GM12878 (cell line): Measurements from ENCODE around the gene SFT2D3. TPM values are rescaled to one million over a fixed set of nuclear protein-coding genes. Genes with fewer than 3 reads are reported as not detected.

Experiments
- ATAC-seq: fragments of 200-7000 bp; cut with Tn5 transposase; 3 replicates; pipeline ENCODE4 v1.9.1; 2020; ENCODE audit warnings: mild to moderate bottlenecking, moderate library complexity
- BruUV-seq: library from RNA; stranded (reverse); fragments of 400-500 nt; replicated peaks from 2 replicates; lab custom pipeline; 2021; lab: Mats Ljungman, UMichigan
- CTCF ChIA-PET: fragments of 300-600 bp; sonication (Branson Sonifier 250); formaldehyde crosslinking; extraction: SDS; loops from one replicate; lab custom pipeline; 2021; ENCODE audit warnings: inconsistent platforms; lab: Yijun Ruan, JAX
- POLR2A ChIA-PET: fragments of 350-600 bp; formaldehyde crosslinking; extraction: SDS; loops from one replicate; lab custom pipeline; 2021; ENCODE audit warnings: inconsistent platforms; lab: Charles Lee
- RAD21 ChIA-PET: fragments of 300-600 bp; sonication (Branson Sonifier 250); formaldehyde crosslinking; loops from one replicate; lab custom pipeline; 2023; ENCODE audit warnings: antibody characterized with exemption; ENCODE audit not compliant: unreplicated experiment; lab: Charles Lee
- SMC1A ChIA-PET: fragments of 300-600 bp; sonication (Branson Sonifier 250); formaldehyde crosslinking; loops from one replicate; lab custom pipeline; 2023; ENCODE audit not compliant: unreplicated experiment, uncharacterized antibody; lab: Charles Lee
- DNase-seq: peaks from one replicate; pipeline ENCODE4 v3.0.0-alpha.2; 2011; ENCODE audit warnings: low read depth, low spot score
- FAIRE-seq: peaks from 3 replicates; lab custom pipeline; 2011; peaks lifted over from hg19 to GRCh38; lab: Jason Lieb, UNC
- H2AFZ ChIP-seq: 2 replicates; pipeline ENCODE4 v1.6.0; 2011; ENCODE audit warnings: low read depth, low read length, control low read depth; ENCODE audit not compliant: control insufficient read depth
- H3K27ac ChIP-seq: 2 replicates; pipeline ENCODE4 v1.5.1; 2011; ENCODE audit warnings: control low read depth; ENCODE audit not compliant: control insufficient read depth, insufficient read depth
- H3K27me3 ChIP-seq, 2 experiments: replicated peaks in 1 of 2; 2 replicates each; pipeline versions ENCODE4 v1.6.0 to v1.6.1; 2011; ENCODE audit warnings: low read length in 1 of 2; ENCODE audit not compliant: control insufficient read depth in 2 of 2, insufficient read depth in 2 of 2
- H3K36me3 ChIP-seq, 2 experiments: 2 replicates each; pipeline ENCODE4 v1.5.1; 2011; ENCODE audit warnings: low read length in 1 of 2; ENCODE audit not compliant: control insufficient read depth in 2 of 2, insufficient read depth in 2 of 2
- H3K4me1 ChIP-seq: 2 replicates; pipeline ENCODE4 v1.6.1; 2011; ENCODE audit warnings: mild to moderate bottlenecking, low read length, moderate library complexity, mixed read lengths; ENCODE audit not compliant: control insufficient read depth, insufficient read depth
- H3K4me2 ChIP-seq: 2 replicates; pipeline ENCODE4 v1.6.0; 2011; ENCODE audit warnings: control low read depth; ENCODE audit not compliant: control insufficient read depth, insufficient read depth
- H3K4me3 ChIP-seq: fragments of 200-600 bp; sonication (generic); 2 replicates; pipeline ENCODE4 v1.5.1; 2016
- H3K79me2 ChIP-seq: 2 replicates; pipeline ENCODE4 v1.6.0; 2011; ENCODE audit warnings: low read length; ENCODE audit not compliant: control insufficient read depth, insufficient read depth
- H3K9ac ChIP-seq: 2 replicates; pipeline ENCODE4 v1.8.0; 2011; ENCODE audit warnings: low read length, control low read depth, mixed read lengths; ENCODE audit not compliant: control insufficient read depth, insufficient read depth
- H3K9me3 ChIP-seq: replicated peaks from 3 replicates; pipeline ENCODE4 v1.5.1; 2011; ENCODE audit warnings: mild to moderate bottlenecking, low read length; ENCODE audit not compliant: control insufficient read depth, insufficient read depth
- H4K20me1 ChIP-seq: 2 replicates; pipeline ENCODE4 v1.6.0; 2011; ENCODE audit not compliant: control insufficient read depth, insufficient read depth
- CBFB ChIP-seq: IDR thresholded peaks from 2 replicates; pipeline ENCODE4 v1.6.1; 2016; ENCODE audit warnings: antibody characterized with exemption, low read depth
- CREB1 ChIP-seq: IDR thresholded peaks from 2 replicates; pipeline ENCODE4 v1.6.1; 2012; ENCODE audit warnings: low read depth, mild to moderate bottlenecking, inconsistent platforms
- CTCF ChIP-seq, 3 experiments: IDR thresholded peaks in 2 of 3; conservative IDR thresholded peaks in 1 of 3; 2 replicates each; pipeline ENCODE4 v1.5.1; 2011; ENCODE audit warnings: low read depth in 3 of 3, low read length in 3 of 3, mild to moderate bottlenecking in 3 of 3, control low read depth in 2 of 3, moderate library complexity in 2 of 3, inconsistent platforms in 1 of 3, mixed read lengths in 1 of 3; ENCODE audit not compliant: control insufficient read depth in 2 of 3, insufficient read depth in 1 of 3; ENCODE audit errors: extremely low read depth in 1 of 3
- HDGF ChIP-seq: fragments of 450-650 bp; IDR thresholded peaks from 2 replicates; pipeline ENCODE4 v1.6.1; 2016; ENCODE audit warnings: antibody characterized with exemption
- PBX3 ChIP-seq: IDR thresholded peaks from 2 replicates; pipeline ENCODE4 v1.6.1; 2011; ENCODE audit warnings: mild to moderate bottlenecking, low read depth, low read length, moderate library complexity; ENCODE audit not compliant: insufficient replicate concordance
- RCOR1 ChIP-seq: conservative IDR thresholded peaks from 2 replicates; pipeline ENCODE4 v1.6.1; 2012; ENCODE audit warnings: low read depth, low read length, improper control_type of control experiment
- SUPT20H ChIP-seq: IDR thresholded peaks from 2 replicates; pipeline ENCODE4 v1.6.1; 2011; ENCODE audit warnings: low read depth, mild to moderate bottlenecking, low read length, moderate library complexity, borderline replicate concordance; ENCODE audit not compliant: control insufficient read depth
- TCF7 ChIP-seq: IDR thresholded peaks from 2 replicates; pipeline ENCODE4 v1.6.1; 2014; ENCODE audit warnings: antibody characterized with exemption, borderline replicate concordance
- YBX1 ChIP-seq: fragments of 450-650 bp; IDR thresholded peaks from 2 replicates; pipeline ENCODE4 v1.6.1; 2016; ENCODE audit warnings: antibody characterized with exemption
- ZNF274 ChIP-seq: IDR thresholded peaks from one replicate; pipeline ENCODE4 v1.8.0; 2011; ENCODE audit not compliant: insufficient read length, insufficient read depth
- ZZZ3 ChIP-seq: IDR thresholded peaks from 2 replicates; pipeline ENCODE4 v1.6.1; 2011; ENCODE audit warnings: low read depth; ENCODE audit not compliant: control insufficient read depth, insufficient read length
- WGBS: methylation state at CpG from one replicate; pipeline ENCODE4 v1.1.6; 2016; ENCODE audit warnings: low lambda C conversion rate; ENCODE audit not compliant: insufficient replicate concordance, insufficient coverage; ENCODE audit errors: missing lambda C conversion rate; 5-methylcytosine and 5-hydroxymethylcytosine counted together
- in situ Hi-C: fragments of 300-500 bp; cut with MboI; formaldehyde crosslinking; loops from 9 replicates; pipeline ENCODE4 v1.14.3; 2018; ENCODE audit warnings: mixed read lengths
- intact Hi-C: fragments of 100-400 bp; cut with micrococcal nuclease; formaldehyde crosslinking; loops from one replicate; pipeline ENCODE4 v1.14.2; 2022; ENCODE audit not compliant: unreplicated experiment
- polyA plus RNA-seq, 11 experiments: library from polyadenylated mRNA; depleted of rRNA in 4 of 11; unstranded in 6 of 11; stranded (reverse) in 5 of 11; fragments of >200 nt; fragmentation: Nextera tagmentation in 4 of 11; fragmentation: Illumina TruSeq in 1 of 11; extraction: Ambion mirVana in 4 of 11; extraction: Trizol in 1 of 11; gene quantifications; 1 replicate in 1 of 11; 2 replicates in 10 of 11; pipeline versions ENCODE4 v1.2.1 to v1.2.3, GENCODE V29; 2011 to 2016; ENCODE audit warnings: inconsistent platforms in 2 of 11, missing spikeins in 2 of 11, low read depth in 1 of 11
- total RNA-seq, 4 experiments: library from RNA; depleted of rRNA in 3 of 4; stranded (reverse); fragments of >200 nt in 3 of 4; fragmentation: Illumina TruSeq in 1 of 4; extraction: Trizol in 1 of 4; gene quantifications; 2 replicates each; pipeline versions ENCODE4 v1.2.1 to v1.2.3, GENCODE V29; 2013 to 2021

The SFT2D3 gene
- total and polyA plus RNA-seq, 10 of the 15 experiments (the other 5 are each of a cell fraction or from before 2014, with no cell fraction given), result 4.2 to 8.4 (median 6.6) TPM; not detected in 4

- H3K9me3 ChIP-seq, result no peaks in the 10 kb centered on the region
- WGBS, result 32% methylated on average over 25 of the region's 25 CpGs
- DNase-seq (no peak), FAIRE-seq (no peak), ATAC-seq (peak; percentile 50)
- H3K79me2 ChIP-seq, result no peaks in the 10 kb centered on the region
- in situ Hi-C loops, result no loop called here
- no peak overlapping the region for H2AFZ ChIP-seq
- H3K9ac ChIP-seq, result no peak overlapping the region
- H3K4me1 ChIP-seq, result no peaks in the 10 kb centered on the region
- H4K20me1 ChIP-seq, result 0 out of 2 replicates have a peak, but pooled peaks cover 3% of the 10 kb centered on the region
- ChIA-PET CTCF (interaction anchor here (1.0 kb wide), 1 partner anchor 45 kb away, joined by 3 read pairs; no protein-coding TSS in a partner anchor), RAD21 (no interaction called here), SMC1A (interaction anchor here (0.6 kb wide), 1 partner anchor 178 kb away, joined by 3 read pairs; no protein-coding TSS in a partner anchor), POLR2A (no interaction called here)
- no peak overlapping the region for H3K4me2 ChIP-seq
- no peaks in the 10 kb centered on the region for H3K36me3 ChIP-seq
- H3K4me3 ChIP-seq, result no peak overlapping the region
- H3K27ac ChIP-seq, result no peak overlapping the region
- intact Hi-C loops, result no loop called here
- peaks cover 6 to 7% of the 10 kb centered on the region in 2 experiments for H3K27me3 ChIP-seq
- BruUV-seq, result no TSS peak
- TF ChIP-seq RCOR1, result no peak
- TF ChIP-seq CBFB, result no peak
- no peak for TF ChIP-seq CTCF (IDR thresholded peaks at IDR 0.05 in 2 of 3, conservative IDR thresholded peaks at IDR 0.05 in 1 of 3; ENCODE audit: control insufficient read depth in 2 of 3, extremely low read depth in 1 of 3, insufficient read depth in 1 of 3, low read depth in 3 of 3, low read length in 3 of 3)
- TF ChIP-seq YBX1, result no peak
- TF ChIP-seq PBX3, result no peak
- TF ChIP-seq HDGF, result no peak
- TF ChIP-seq ZNF274, result no peak
- TF ChIP-seq SUPT20H, result no peak
- TF ChIP-seq CREB1, result no peak
- no peak for TF ChIP-seq TCF7
- no peak for TF ChIP-seq ZZZ3
These were observed 20.0 kb upstream of the SFT2D3 start for GRCh38 chr2:127681288-127681804.
